ENCODE results near the gene MANSC1.
A peak's percentile ranks its signal among the peaks of the same experiment; 100 is the strongest.

MANSC1 gene

GRCh38 chr12:12349711-12350665 lies at the start of gene MANSC1:
MANSC1 (minus strand) TSS chr12:12350242; CDS start chr12:12343314, 6,928 bp downstream.
- FAIRE-seq (no peak), DNase-seq (ENCODE audit: insufficient read length, low spot score) (no peak)
- TF ChIP-seq POLR2A (IDR thresholded peaks at IDR 0.05; ENCODE audit: low read depth, low read length), result no peak

GRCh38 chr12:12399161-12399560 lies 49.1 kb upstream of the MANSC1 start:
- no peak for TF ChIP-seq POLR2A (IDR thresholded peaks at IDR 0.05; ENCODE audit: low read depth, low read length)
- DNase-seq (ENCODE audit: insufficient read length, low spot score) (no peak), FAIRE-seq (no peak)

DNA sequence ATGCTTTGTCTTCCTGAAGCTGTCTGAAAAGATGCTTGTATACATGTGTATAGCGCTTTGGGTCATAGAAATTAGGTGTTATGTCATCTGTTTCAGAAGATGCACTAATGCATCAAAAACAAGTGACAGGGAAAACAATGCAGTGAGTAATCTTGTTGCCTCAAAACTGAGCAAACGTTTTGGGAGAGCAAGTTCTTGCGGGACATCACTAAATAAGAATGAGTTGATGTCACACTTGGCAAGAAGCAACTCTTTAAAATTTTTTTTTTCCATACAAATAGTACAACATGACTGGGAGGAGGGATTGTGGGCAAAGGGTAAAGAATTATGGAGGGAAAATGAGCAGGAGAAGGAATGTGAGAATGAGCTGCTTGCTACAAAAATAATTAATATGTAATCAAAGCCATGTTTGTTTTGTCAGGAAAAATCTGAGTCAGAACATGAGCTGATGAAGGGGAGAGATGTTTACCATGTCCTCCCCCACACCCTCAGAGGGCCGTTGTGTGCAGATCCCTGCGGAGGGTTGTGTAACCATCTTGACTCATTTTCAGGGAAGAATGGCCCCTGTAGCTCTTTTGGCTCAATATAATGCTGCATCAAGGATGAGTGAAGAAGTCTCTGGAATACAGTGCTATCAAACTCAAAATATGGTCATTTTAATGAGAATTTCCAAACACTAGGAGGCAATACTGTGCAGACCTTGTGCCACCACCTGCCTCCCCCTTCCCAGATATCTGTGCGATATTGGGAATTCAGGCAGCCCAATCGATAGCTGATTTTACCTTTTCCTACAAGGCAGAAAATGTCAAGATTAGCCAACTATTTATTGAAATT lies 48.2 kb upstream of the MANSC1 start:
- DNase-seq (ENCODE audit: insufficient read length, low spot score) (peak; percentile 57), FAIRE-seq (peak; percentile 97)
- no peak for TF ChIP-seq POLR2A (IDR thresholded peaks at IDR 0.05; ENCODE audit: low read depth, low read length)

GRCh38 chr12:12397184-12397583 lies 47.1 kb upstream of the MANSC1 start:
- DNase-seq (ENCODE audit: insufficient read length, low spot score), result no peak
- no peak for FAIRE-seq
- no peak for TF ChIP-seq POLR2A (IDR thresholded peaks at IDR 0.05; ENCODE audit: low read depth, low read length)

- TF ChIP-seq POLR2A (IDR thresholded peaks at IDR 0.05; ENCODE audit: low read depth, low read length), result no peak
- FAIRE-seq (no peak), DNase-seq (ENCODE audit: insufficient read length, low spot score) (no peak)
These were observed 46.7 kb upstream of the MANSC1 start for GRCh38 chr12:12396694-12397093.

DNA sequence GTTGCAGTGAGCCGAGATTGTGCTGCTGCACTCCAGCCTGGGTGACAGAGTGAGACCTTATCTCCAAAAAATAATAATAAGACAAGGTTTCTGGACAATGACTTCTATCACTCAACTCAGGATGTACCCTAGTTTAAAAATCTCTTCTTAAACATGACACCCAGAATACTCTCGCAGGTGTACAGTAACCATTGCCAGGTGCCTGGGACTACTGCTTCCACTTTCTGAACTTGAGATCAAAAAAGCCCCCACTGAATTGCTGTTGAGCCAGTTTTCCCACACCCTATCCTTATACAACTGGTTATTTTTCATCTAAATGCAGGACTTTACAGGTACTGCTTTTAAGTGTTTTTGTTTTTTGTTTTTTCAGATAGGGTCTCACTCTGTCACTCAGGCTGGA lies 43.1 kb upstream of the MANSC1 start:
- DNase-seq (ENCODE audit: insufficient read length, low spot score) (no peak), FAIRE-seq (no peak)
- TF ChIP-seq POLR2A (IDR thresholded peaks at IDR 0.05; ENCODE audit: low read depth, low read length), result no peak

- FAIRE-seq, result no peak
- no peak for DNase-seq (ENCODE audit: insufficient read length, low spot score)
- no peak for TF ChIP-seq POLR2A (IDR thresholded peaks at IDR 0.05; ENCODE audit: low read depth, low read length)
These were observed 42.4 kb upstream of the MANSC1 start for GRCh38 chr12:12392413-12392812.

DNA sequence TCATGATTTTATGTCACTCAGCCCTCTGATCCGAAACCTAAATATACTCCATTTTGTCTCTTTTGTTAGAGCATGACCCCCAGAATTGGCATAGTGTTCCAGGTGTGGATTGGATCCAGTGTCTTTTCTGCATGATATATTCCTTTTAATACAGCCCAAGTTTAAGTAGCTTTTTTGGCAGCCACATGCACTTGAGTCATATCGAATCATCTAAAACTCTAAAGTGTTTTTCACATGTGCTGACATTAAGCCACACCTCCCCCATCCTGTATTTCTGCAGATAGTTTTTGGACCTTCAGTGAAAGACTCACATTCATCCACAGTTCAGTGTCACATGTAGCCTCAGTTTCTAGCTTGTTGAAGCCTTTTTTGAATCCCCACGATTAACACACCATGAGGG lies 37.5 kb upstream of the MANSC1 start:
- no peak for TF ChIP-seq POLR2A (IDR thresholded peaks at IDR 0.05; ENCODE audit: low read depth, low read length)
- DNase-seq (ENCODE audit: insufficient read length, low spot score), result no peak
- FAIRE-seq, result peak; percentile 93

DNA sequence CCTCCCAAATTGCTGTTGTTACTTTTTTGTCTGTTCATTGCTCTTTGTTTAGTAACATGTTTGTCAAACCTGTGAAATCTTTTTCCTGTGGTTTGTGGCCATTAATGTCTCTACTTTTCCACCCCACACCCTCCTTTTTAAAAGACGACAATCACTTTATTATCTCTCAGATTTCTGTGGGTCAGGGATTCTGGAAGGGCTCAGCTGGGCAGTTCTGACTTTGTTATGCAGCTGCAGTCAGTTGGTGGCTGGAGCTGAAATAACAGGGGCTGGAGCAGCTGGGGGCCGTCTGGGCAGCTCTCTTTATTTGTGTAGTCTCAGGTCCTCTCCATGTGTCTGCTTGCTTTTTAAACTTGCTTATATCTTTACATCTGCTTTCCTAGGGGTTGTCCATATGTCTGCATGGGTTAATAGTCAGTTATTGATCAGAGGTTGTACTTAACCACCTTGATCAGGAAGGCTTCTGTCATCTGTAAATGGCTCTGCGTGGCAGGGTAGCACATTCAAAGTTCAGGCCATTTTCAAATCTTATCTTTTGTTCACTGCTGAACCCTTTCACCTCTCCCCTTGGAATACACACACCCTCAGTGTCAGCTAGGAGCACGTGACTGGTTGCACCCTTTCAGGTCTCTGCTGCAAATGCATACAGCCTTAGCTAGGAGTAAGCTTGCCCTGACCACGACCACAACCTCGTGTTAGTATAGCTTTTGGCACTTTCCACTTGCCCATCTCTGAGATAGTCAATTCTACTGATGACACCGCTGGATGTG lies 34.7 kb upstream of the MANSC1 start:
- DNase-seq (ENCODE audit: insufficient read length, low spot score) (no peak), FAIRE-seq (no peak)
- no peak for TF ChIP-seq POLR2A (IDR thresholded peaks at IDR 0.05; ENCODE audit: low read depth, low read length)

GRCh38 chr12:12381982-12382381 lies 31.9 kb upstream of the MANSC1 start:
- TF ChIP-seq POLR2A (IDR thresholded peaks at IDR 0.05; ENCODE audit: low read depth, low read length), result no peak
- no peak for DNase-seq (ENCODE audit: insufficient read length, low spot score)
- no peak for FAIRE-seq

- no peak for DNase-seq (ENCODE audit: insufficient read length, low spot score)
- peak; percentile 48 for FAIRE-seq
- TF ChIP-seq POLR2A (IDR thresholded peaks at IDR 0.05; ENCODE audit: low read depth, low read length), result no peak
These were observed 31.0 kb upstream of the MANSC1 start for GRCh38 chr12:12380949-12381593.

DNA sequence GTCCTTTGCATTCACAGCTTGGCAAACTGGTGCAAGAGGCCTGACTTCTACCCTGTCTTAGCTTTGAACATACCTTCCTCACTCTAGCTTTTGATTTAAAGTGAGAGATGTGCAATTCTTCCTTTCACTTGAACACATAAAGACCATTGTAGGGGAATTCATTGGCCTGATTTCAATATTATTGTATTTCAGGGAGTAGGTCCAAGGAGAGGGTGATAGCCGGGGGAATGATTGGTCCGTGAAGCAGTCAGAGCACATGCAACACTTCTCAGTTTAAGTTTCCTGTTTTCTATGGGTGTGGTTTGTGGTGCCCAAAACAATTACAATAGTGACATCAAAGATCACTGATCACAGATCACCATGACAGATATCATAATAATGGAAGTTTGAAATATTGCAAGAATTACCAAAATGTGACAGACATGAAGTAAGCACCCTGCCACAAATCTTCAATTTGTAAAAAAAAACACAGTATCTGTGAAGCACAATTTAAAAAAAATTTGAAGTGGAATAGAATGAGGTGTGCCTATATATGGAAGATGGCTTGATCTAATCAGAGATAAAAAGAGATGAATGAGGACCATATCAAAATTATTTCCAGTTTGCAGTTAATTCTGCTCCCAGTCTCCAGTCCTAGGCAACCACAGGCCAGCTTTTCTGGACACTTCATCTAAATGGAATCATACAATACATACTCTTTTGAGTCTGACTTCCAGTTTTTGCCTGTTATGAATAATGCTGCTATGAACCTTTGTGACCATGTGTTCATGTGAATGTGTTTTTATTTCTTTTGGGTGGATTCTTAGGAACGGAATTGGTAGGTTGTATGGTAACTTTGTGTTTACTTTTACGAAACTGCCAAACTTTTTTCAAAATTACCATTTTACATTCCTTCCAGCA lies 30.0 kb upstream of the MANSC1 start:
- DNase-seq (ENCODE audit: insufficient read length, low spot score) (no peak), FAIRE-seq (no peak)
- no peak for TF ChIP-seq POLR2A (IDR thresholded peaks at IDR 0.05; ENCODE audit: low read depth, low read length)

Data from H54 (cell line).